Type B pancreatic cell (in vitro differentiated cells): ENCODE results near the gene ACOT11. TPM values are rescaled to one million over a fixed set of nuclear protein-coding genes. Genes with fewer than 3 reads are reported as not detected.
"Not testable (repeated sequence)": the region's sequence is repeated elsewhere in the genome, so short reads cannot be mapped to it uniquely, and the experiment has no call there.

Experiments used
- DNase-seq: peaks from one replicate; pipeline ENCODE4 v3.0.0; 2021; ENCODE audit warnings: mixed read lengths; ENCODE audit not compliant: unreplicated experiment; ENCODE audit errors: extremely low spot score
- H3K27ac Mint-ChIP-seq: 2 replicates; pipeline ENCODE4 v1.8.0; 2021; ENCODE audit warnings: mild to moderate bottlenecking, mixed read lengths
- H3K27me3 Mint-ChIP-seq: 2 replicates; pipeline ENCODE4 v1.8.0; 2021; ENCODE audit warnings: mixed read lengths
- H3K36me3 Mint-ChIP-seq: 2 replicates; pipeline ENCODE4 v1.8.0; 2021; ENCODE audit warnings: mixed read lengths
- H3K4me1 Mint-ChIP-seq: one replicate; pipeline ENCODE4 v1.8.0; 2021; ENCODE audit warnings: mixed read lengths; ENCODE audit not compliant: unreplicated experiment
- H3K4me3 Mint-ChIP-seq: 2 replicates; pipeline ENCODE4 v1.8.0; 2021; ENCODE audit warnings: mild to moderate bottlenecking, mixed read lengths
- H3K9me3 Mint-ChIP-seq: 2 replicates; pipeline ENCODE4 v1.8.0; 2021; ENCODE audit warnings: mixed read lengths
- total RNA-seq: library from RNA; stranded (reverse); gene quantifications from 2 replicates; pipeline ENCODE4 v1.2.1, GENCODE V29; 2021; ENCODE audit warnings: low replicate concordance
- TF ChIP-seq, protein P1 (sequence below): fragments of 200-600 bp; sonication (generic); conservative IDR thresholded peaks from 2 replicates; pipeline ENCODE4 v1.5.0; 2021; ENCODE audit warnings: antibody characterized with exemption, mild to moderate bottlenecking

The ACOT11 gene
- total RNA-seq, 1 donor from 2014 or later = 5.2 TPM

GRCh38 chr1:54516249-54516920 lies 31.6 kb upstream of the ACOT11 start:
- no peak overlapping the region for H3K4me3 Mint-ChIP-seq
- H3K4me1 Mint-ChIP-seq = peaks cover 18% of the 10 kb centered on the region
- DNase-seq = no peak
- TF ChIP-seq, protein P1, sequence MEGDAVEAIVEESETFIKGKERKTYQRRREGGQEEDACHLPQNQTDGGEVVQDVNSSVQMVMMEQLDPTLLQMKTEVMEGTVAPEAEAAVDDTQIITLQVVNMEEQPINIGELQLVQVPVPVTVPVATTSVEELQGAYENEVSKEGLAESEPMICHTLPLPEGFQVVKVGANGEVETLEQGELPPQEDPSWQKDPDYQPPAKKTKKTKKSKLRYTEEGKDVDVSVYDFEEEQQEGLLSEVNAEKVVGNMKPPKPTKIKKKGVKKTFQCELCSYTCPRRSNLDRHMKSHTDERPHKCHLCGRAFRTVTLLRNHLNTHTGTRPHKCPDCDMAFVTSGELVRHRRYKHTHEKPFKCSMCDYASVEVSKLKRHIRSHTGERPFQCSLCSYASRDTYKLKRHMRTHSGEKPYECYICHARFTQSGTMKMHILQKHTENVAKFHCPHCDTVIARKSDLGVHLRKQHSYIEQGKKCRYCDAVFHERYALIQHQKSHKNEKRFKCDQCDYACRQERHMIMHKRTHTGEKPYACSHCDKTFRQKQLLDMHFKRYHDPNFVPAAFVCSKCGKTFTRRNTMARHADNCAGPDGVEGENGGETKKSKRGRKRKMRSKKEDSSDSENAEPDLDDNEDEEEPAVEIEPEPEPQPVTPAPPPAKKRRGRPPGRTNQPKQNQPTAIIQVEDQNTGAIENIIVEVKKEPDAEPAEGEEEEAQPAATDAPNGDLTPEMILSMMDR = no peak
- peaks cover 3% of the 10 kb centered on the region for H3K27me3 Mint-ChIP-seq
- H3K27ac Mint-ChIP-seq = no peak overlapping the region
- H3K9me3 Mint-ChIP-seq = no peaks in the 10 kb centered on the region
- no peaks in the 10 kb centered on the region for H3K36me3 Mint-ChIP-seq

DNA sequence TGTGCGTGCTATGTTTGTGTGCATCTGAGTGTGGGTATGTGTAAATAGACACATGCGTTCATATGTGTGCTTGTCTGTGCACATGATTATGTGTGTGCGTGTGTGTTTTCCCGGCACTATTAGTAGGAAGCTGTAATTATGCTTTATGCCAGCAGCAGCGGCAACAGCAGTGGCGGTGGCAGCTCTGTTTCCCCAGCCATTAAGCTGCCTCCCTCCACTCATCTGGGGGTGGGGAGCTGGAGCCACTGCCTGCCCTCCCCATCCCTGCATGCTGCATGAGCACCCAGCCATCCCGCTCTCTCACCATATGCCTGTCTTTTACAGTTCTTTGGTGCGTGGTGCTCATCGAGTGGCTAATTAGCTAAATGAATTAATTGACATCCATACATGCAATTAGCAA lies 30.5 kb upstream of the ACOT11 start:
- H3K36me3 Mint-ChIP-seq = no peaks in the 10 kb centered on the region
- peaks cover 3% of the 10 kb centered on the region for H3K27me3 Mint-ChIP-seq
- no peak overlapping the region for H3K27ac Mint-ChIP-seq
- TF ChIP-seq, protein P1 = no peak
- H3K4me3 Mint-ChIP-seq = no peak overlapping the region
- H3K4me1 Mint-ChIP-seq = peaks cover 18% of the 10 kb centered on the region
- H3K9me3 Mint-ChIP-seq = no peaks in the 10 kb centered on the region
- no peak for DNase-seq

- TF ChIP-seq, protein P1 = no peak
- DNase-seq = no peak
- peaks cover 18% of the 10 kb centered on the region for H3K4me1 Mint-ChIP-seq
- peaks cover 3% of the 10 kb centered on the region for H3K27me3 Mint-ChIP-seq
- H3K4me3 Mint-ChIP-seq = no peak overlapping the region
- no peak overlapping the region for H3K27ac Mint-ChIP-seq
- H3K36me3 Mint-ChIP-seq = no peaks in the 10 kb centered on the region
- H3K9me3 Mint-ChIP-seq = no peaks in the 10 kb centered on the region
These were observed 29.5 kb upstream of the ACOT11 start for GRCh38 chr1:54518489-54518888.

- TF ChIP-seq, protein P1 = peak; percentile 58
- no peak for DNase-seq
- Mint-ChIP-seq H3K4me1 (peaks cover 18% of the 10 kb centered on the region), H3K4me3 (no peak overlapping the region), H3K27ac (no peak overlapping the region), H3K36me3 (no peaks in the 10 kb centered on the region), H3K27me3 (peaks cover 3% of the 10 kb centered on the region), H3K9me3 (no peaks in the 10 kb centered on the region)
These were observed 28.3 kb upstream of the ACOT11 start for GRCh38 chr1:54519709-54520108.

- Mint-ChIP-seq H3K27ac (no peak overlapping the region), H3K27me3 (peaks cover 3% of the 10 kb centered on the region), H3K9me3 (no peaks in the 10 kb centered on the region), H3K4me3 (no peak overlapping the region), H3K36me3 (no peaks in the 10 kb centered on the region), H3K4me1 (peaks cover 18% of the 10 kb centered on the region)
- TF ChIP-seq, protein P1 = no peak
- DNase-seq = no peak
These were observed 27.3 kb upstream of the ACOT11 start for GRCh38 chr1:54520631-54521321.

GRCh38 chr1:54526565-54526964 lies 21.5 kb upstream of the ACOT11 start:
- DNase-seq, H3K4me3 Mint-ChIP-seq, H3K27ac Mint-ChIP-seq, H3K4me1 Mint-ChIP-seq, H3K27me3 Mint-ChIP-seq, H3K9me3 Mint-ChIP-seq, H3K36me3 Mint-ChIP-seq: not testable (repeated sequence)
